ENCODE data around the gene PLXNA3. TPM values are rescaled to one million over a fixed set of nuclear protein-coding genes. Genes with fewer than 3 reads are reported as not detected.

The PLXNA3 gene
- total and polyA plus RNA-seq, 12 donors, result 9.7 to 35.3 (median 16.7) TPM

GRCh38 chrX:154481195-154481594 is 23.1 kb downstream of the PLXNA3 start:
- no peaks in the 10 kb centered on the region for H3K27me3 ChIP-seq
- no peak for DNase-seq
- peaks cover 0 to 13% (median 0%) of the 10 kb centered on the region in 9 donors for H3K36me3 ChIP-seq
- intact Hi-C loops (cut with DNase I), result no loop called here
- H3K9me3 ChIP-seq, result no peaks in the 10 kb centered on the region
- H3K4me3 ChIP-seq, result no peak overlapping the region
- 85 to 100% methylated on average over 4 to 5 of the region's 5 CpGs for WGBS, 2 donors
- peaks cover 0 to 32% (median 16%) of the 10 kb centered on the region in 9 donors for H3K4me1 ChIP-seq
- TF ChIP-seq CTCF (IDR thresholded peaks at IDR 0.05), result no peak
- ATAC-seq, result no peak
- H3K27ac ChIP-seq, result no peak overlapping the region

GRCh38 chrX:154481911-154482601 is 24.0 kb downstream of the PLXNA3 start:
- no peak overlapping the region for H3K27ac ChIP-seq
- 72 to 78% methylated on average over 10 to 14 of the region's 14 CpGs for WGBS, 2 donors
- no peaks in the 10 kb centered on the region for H3K27me3 ChIP-seq
- ATAC-seq (no peak), DNase-seq (no peak)
- intact Hi-C loops (cut with DNase I), result no loop called here
- no peak overlapping the region for H3K4me3 ChIP-seq
- no peak for TF ChIP-seq CTCF (IDR thresholded peaks at IDR 0.05)
- H3K4me1 ChIP-seq, result peaks cover 0 to 35% (median 16%) of the 10 kb centered on the region in 9 donors
- H3K36me3 ChIP-seq, result peaks cover 0 to 13% (median 0%) of the 10 kb centered on the region in 9 donors
- no peaks in the 10 kb centered on the region for H3K9me3 ChIP-seq

- DNase-seq, result no peak
- Histone ChIP-seq H3K4me1 (peaks cover 0 to 38% (median 18%) of the 10 kb centered on the region in 9 donors), H3K4me3 (no peak overlapping the region), H3K27ac (no peak overlapping the region), H3K9me3 (no peaks in the 10 kb centered on the region), H3K36me3 (peaks cover 0 to 18% (median 0%) of the 10 kb centered on the region in 9 donors), H3K27me3 (no peaks in the 10 kb centered on the region)
- ATAC-seq, result no peak
- WGBS, 2 donors, result 72 to 73% methylated on average over 4 to 7 of the region's 7 CpGs
- no peak for TF ChIP-seq CTCF (IDR thresholded peaks at IDR 0.05)
- intact Hi-C loops (cut with DNase I), result no loop called here
Observed at GRCh38 chrX:154482786-154483185, 24.7 kb downstream of the PLXNA3 start.

- ATAC-seq, result no peak
Observed at GRCh38 chrX:154483325-154483724, 25.2 kb downstream of the PLXNA3 start.

More at GRCh38 chrX:154483325-154483724, 25.2 kb downstream of the PLXNA3 start:
- intact Hi-C loops (cut with DNase I), result no loop called here
- Histone ChIP-seq H3K4me1 (peaks cover 0 to 34% (median 18%) of the 10 kb centered on the region in 9 donors), H3K4me3 (no peak overlapping the region), H3K36me3 (peaks cover 0 to 24% (median 0%) of the 10 kb centered on the region in 9 donors), H3K9me3 (no peaks in the 10 kb centered on the region), H3K27ac (no peak overlapping the region), H3K27me3 (no peaks in the 10 kb centered on the region)
- 74 to 76% methylated on average over 7 of the region's 7 CpGs for WGBS, 2 donors
- no peak for DNase-seq
- TF ChIP-seq CTCF (IDR thresholded peaks at IDR 0.05), result no peak

Measured in heart right ventricle (tissue), 16 donors.